ENCODE results near the gene CLBA1.

DNA sequence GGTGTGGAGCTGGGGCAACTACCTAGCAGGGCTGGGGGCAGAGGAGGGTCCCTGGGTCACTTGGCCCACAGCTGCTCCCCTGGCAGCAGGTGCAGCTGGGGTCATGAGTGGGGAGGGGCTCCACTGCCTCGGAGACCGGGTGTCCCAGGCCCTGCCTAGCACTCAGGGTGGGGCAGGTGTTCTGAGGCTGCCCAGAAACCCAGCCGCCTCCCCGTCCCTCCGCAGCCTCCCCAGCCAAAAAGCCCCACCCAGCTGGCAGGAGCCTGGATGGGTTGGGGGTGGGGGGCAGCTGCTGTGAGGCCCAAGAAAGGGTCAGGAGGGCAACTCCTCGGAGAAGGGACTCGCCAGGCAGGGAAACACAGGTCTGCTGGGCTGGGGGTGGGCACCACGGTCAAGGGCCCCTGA lies 18.6 kb upstream of the CLBA1 start:
- TF ChIP-seq GATA2 (IDR thresholded peaks at IDR 0.05; ENCODE audit: low read depth, low read length) (no peak), GATA3 (IDR thresholded peaks at IDR 0.05; ENCODE audit: low read depth, low read length) (no peak)
